ENCODE measurements around the gene MED31.

GRCh38 chr17:6596511-6596910, 54.9 kb downstream of the MED31 start:
- no peak for TF ChIP-seq EZH2 (IDR thresholded peaks at IDR 0.05; ENCODE audit: borderline replicate concordance)
- TF ChIP-seq CTCF (IDR thresholded peaks at IDR 0.05; ENCODE audit: poor library complexity), result no peak
